ENCODE data around the gene BCR. TPM values are rescaled to one million over a fixed set of nuclear protein-coding genes. Genes with fewer than 3 reads are reported as not detected.
A peak's percentile ranks its signal among the peaks of the same experiment; 100 is the strongest.

The BCR gene
- total and polyA plus RNA-seq, 9 donors: 7.1 to 44.6 (median 35.6) TPM

DNA sequence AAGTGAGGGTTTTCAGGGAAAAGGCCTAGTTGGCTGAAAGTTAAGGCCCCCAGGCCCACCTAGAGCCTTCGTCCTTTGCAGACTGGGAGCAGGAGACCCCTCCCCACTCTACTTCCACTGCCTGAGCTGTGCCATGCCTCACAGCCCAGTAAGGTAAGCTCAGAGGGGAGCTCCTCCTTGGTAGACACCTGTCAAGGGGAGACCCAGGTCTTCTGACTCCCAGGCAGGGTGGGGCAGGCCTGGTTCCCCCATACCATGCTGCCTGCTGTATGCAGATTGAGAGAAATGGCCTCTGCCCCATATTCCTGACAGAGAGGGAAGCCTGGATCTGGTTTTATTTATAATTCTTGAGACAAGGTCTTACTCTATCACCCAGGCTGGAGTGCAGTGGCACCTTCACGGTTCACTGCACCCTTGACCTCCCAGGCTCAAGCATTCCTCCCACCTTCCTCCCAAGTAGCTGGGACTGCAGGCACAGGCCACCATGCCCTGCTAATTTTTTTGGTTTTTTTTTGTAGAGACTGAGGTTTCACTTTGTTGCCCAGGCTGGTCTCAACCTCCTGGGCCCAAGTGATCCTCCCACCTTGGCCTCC is 34.3 kb upstream of the BCR start:
- peak overlapping the region; percentile 47 for H3K4me3 ChIP-seq
- TF ChIP-seq EP300 (IDR thresholded peaks at IDR 0.05) (no peak), CTCF (IDR thresholded peaks at IDR 0.05) (no peak), POLR2A (IDR thresholded peaks at IDR 0.05) (no peak)

GRCh38 chr22:23146478-23147205 is 33.7 kb upstream of the BCR start:
- 68 to 82% (median 71%) methylated on average over 8 of the region's 8 CpGs for WGBS, 3 donors
- intact Hi-C loops (cut with DNase I): no loop called here

More for the DNA sequence above, 34.3 kb upstream of the BCR start:
- no peak for DNase-seq
- intact Hi-C loops (cut with DNase I): no loop called here
- Histone ChIP-seq H3K27me3 (no peaks in the 10 kb centered on the region), H3K27ac (peak overlapping the region in 1 of 2 donors; percentile 77), H3K36me3 (no peaks in the 10 kb centered on the region), H3K9me3 (no peaks in the 10 kb centered on the region), H3K4me1 (ENCODE audit: insufficient read depth) (peaks cover 4% of the 10 kb centered on the region)
- WGBS, 3 donors: 19 to 22% (median 19%) methylated on average over 2 of the region's 2 CpGs

DNA sequence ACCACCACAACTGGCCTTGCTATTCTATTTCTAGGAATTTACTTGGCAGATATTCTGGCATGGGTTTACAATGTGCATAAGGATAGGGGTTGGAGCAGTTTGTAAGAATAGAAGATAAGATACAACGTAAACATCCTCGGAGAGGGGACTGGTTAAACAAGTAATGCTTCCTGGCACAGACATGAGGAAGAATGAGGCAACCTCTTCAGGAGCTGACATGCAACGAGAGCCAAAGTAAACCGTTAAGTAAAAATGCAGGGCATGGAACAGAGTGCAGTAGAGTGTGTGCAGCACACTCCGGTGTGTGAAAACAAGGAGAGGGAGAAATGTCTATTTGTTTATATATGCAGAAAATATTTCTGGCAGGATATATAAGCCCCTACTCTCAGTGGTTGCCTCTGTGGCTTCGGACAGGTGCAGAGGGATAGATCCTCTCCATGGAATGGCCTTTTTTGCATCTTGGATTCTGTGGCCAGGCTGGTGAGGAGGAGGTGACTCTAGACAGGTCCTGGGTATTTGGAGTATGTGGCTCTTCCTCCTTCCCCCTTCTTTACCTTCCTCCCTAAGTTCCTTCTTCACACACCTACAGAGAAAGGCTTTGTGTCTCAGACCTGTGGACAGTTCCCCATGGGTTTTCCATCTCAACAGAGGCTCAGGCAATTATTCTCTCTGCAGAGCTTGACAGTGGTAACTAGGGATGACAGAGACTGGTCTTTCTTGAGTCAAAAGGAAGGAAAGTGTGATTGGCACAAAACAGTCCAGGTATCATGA is 32.5 kb upstream of the BCR start:
- DNase-seq: no peak
- no peak for TF ChIP-seq EP300 (IDR thresholded peaks at IDR 0.05)
- no peak for TF ChIP-seq POLR2A (IDR thresholded peaks at IDR 0.05)
- TF ChIP-seq CTCF (IDR thresholded peaks at IDR 0.05): no peak
- 16 to 24% (median 22%) methylated on average over 6 of the region's 6 CpGs for WGBS, 3 donors
- Histone ChIP-seq H3K27me3 (no peaks in the 10 kb centered on the region), H3K36me3 (no peaks in the 10 kb centered on the region), H3K4me3 (no peak overlapping the region), H3K4me1 (ENCODE audit: insufficient read depth) (no peaks in the 10 kb centered on the region), H3K27ac (no peak overlapping the region), H3K9me3 (no peaks in the 10 kb centered on the region)
- intact Hi-C loops (cut with DNase I): no loop called here

More at GRCh38 chr22:23146478-23147205, 33.7 kb upstream of the BCR start:
- no peak for DNase-seq
- TF ChIP-seq CTCF (IDR thresholded peaks at IDR 0.05) (no peak), POLR2A (IDR thresholded peaks at IDR 0.05) (no peak), EP300 (IDR thresholded peaks at IDR 0.05) (no peak)
- Histone ChIP-seq H3K4me3 (no peak overlapping the region), H3K27ac (no peak overlapping the region), H3K36me3 (no peaks in the 10 kb centered on the region), H3K4me1 (ENCODE audit: insufficient read depth) (peaks cover 2% of the 10 kb centered on the region), H3K27me3 (no peaks in the 10 kb centered on the region), H3K9me3 (no peaks in the 10 kb centered on the region)

DNA sequence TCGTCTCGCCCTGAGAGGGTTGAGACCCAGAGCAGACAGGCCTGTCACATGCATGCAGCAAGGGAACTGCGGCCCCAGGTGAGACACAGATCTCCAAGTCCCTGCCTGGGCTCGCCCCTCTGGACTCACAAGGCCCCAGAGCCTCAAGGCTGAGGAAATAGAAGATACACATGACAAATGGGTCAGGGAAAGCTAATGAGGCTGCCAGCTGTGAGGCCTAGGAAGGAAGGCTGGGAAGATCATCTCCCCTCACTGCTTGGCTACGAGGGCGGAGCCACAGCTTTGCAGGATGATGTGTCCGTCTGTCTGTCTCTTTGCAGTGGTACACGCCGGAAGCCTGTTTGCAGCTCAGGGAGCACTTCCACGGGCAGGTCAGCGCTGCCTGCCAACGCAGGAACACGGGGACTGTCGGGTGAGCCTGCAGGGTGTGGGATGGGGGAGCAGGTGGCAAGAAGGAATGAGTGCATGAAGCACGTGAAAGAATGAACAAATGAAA is 30.5 kb upstream of the BCR start:
- no peaks in the 10 kb centered on the region for H3K4me1 ChIP-seq (ENCODE audit: insufficient read depth)
- no peak overlapping the region for H3K27ac ChIP-seq
- no peak for DNase-seq
- H3K9me3 ChIP-seq: no peaks in the 10 kb centered on the region
- 86 to 92% (median 89%) methylated on average over 15 of the region's 15 CpGs for WGBS, 3 donors
- TF ChIP-seq CTCF (IDR thresholded peaks at IDR 0.05): no peak
- no peak for TF ChIP-seq POLR2A (IDR thresholded peaks at IDR 0.05)
- TF ChIP-seq EP300 (IDR thresholded peaks at IDR 0.05): no peak
- intact Hi-C loops (cut with DNase I): no loop called here
- no peaks in the 10 kb centered on the region for H3K36me3 ChIP-seq
- no peaks in the 10 kb centered on the region for H3K27me3 ChIP-seq
- no peak overlapping the region for H3K4me3 ChIP-seq
